Heart left ventricle (tissue), 13 donors: ENCODE data around the gene KRT4.

Source experiments
- CTCF ChIP-seq, 12 donors: fragments of 200-600 bp; sonication (generic) in 4 of 12; IDR thresholded peaks; one replicate each; pipeline versions ENCODE4 v1.5.0 to v1.8.0; 2018 to 2022; ENCODE audit warnings: antibody characterized with exemption in 12 of 12, mild to moderate bottlenecking in 5 of 12
- POLR2A ChIP-seq, 2 donors: fragments of 450-650 bp; IDR thresholded peaks; one replicate each; pipeline ENCODE4 v1.6.1; 2017; ENCODE audit warnings: antibody characterized with exemption in 2 of 2, mild to moderate bottlenecking in 2 of 2, moderate library complexity in 2 of 2
- donor health status: ischemic (EF 13 %, LVEDD 7.1; RV severe dilation, severe dysfunction).
- donor health status: DM: no; HTN: yes; CAD: no.
- donor health status: DM: no; HTN: no; CAD: no.
- donor health status: ischemic (EF 25% LVEDD 6.9; RV normal size, moderate dysfunction).
- donor health status: ischemic (EF 25% LVEDD 5.7; RV mildly dilated, moderate dysfunction).
- donor health status: ischemic (EF 35%, LVEDD 5.7; RV mildly dilated, moderate dysfunction).
- donor health status: nonischemic (EF 11% LVEDD 7.7; RV severe dilation, severe dysfunction).
- donor health status: DM: yes; HTN: yes; CAD: no.
- donor health status: PGD.
- donor health status: ischemic (EF 29% LVEDD 5.4; RV normal size, mild dysfunction).
- donor health status: nonischemic (EF 23%, LVEDD 6.1; RV moderate dilation, normal function).

DNA sequence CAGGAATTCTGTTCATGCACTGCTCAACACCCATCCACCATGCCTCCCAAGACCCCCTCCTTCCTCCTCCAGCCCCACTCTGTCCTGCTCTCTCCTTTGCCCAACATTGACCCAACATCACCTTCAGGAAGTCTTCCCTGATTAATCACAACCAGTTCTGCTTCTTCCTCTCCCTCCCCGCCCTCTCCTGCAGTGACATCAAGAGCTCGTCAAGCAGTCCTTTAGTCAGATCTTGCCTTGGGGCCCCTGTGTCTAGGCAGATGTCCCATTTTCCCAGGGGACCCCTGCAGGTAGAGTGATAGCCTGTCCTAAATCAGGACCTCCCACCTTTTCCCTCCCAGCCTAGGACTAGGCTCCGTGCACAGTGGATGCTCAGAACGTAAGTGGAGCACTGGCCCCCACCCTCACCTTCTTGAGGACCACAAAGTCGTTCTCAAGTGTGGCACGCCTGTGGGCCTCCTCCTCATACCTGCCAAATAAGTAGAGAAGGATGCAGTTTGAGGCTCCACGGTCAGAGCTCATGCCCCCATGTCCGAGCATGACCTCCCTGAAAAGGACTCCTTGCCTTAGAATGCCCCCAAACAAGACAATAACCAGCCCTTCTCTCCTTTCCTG is 32.5 kb upstream of the KRT4 start:
- TF ChIP-seq CTCF (IDR thresholded peaks at IDR 0.05) = no peak
- TF ChIP-seq POLR2A (IDR thresholded peaks at IDR 0.05) = no peak
